Smooth muscle cell (in vitro differentiated cells): ENCODE results near the gene CGGBP1. TPM values are rescaled to one million over a fixed set of nuclear protein-coding genes. Genes with fewer than 3 reads are reported as not detected.

Experiments used
- DNase-seq: peaks from one replicate; lab custom pipeline; 2025; ENCODE audit not compliant: unreplicated experiment; lab: John Stamatoyannopoulos, UW
- H2AFZ ChIP-seq: fragments of 200-600 bp; sonication (generic); 2 replicates; pipeline ENCODE4 v1.6.0; 2016; ENCODE audit warnings: antibody characterized with exemption, low read depth, mild to moderate bottlenecking
- H3F3A ChIP-seq: fragments of 200-600 bp; sonication (generic); 2 replicates; pipeline ENCODE4 v1.6.0; 2017; ENCODE audit warnings: antibody characterized with exemption, low read depth
- H3K27ac ChIP-seq: fragments of 200-600 bp; sonication (generic); 2 replicates; pipeline ENCODE4 v1.5.1; 2016; ENCODE audit warnings: low read depth, mild to moderate bottlenecking
- H3K27me3 ChIP-seq: fragments of 200-600 bp; sonication (generic); 2 replicates; pipeline ENCODE4 v1.6.1; 2016; ENCODE audit warnings: low read depth, mild to moderate bottlenecking
- H3K36me3 ChIP-seq: fragments of 200-600 bp; sonication (generic); 2 replicates; pipeline ENCODE4 v1.5.1; 2016; ENCODE audit warnings: low read depth
- H3K4me1 ChIP-seq: fragments of 200-600 bp; sonication (generic); 2 replicates; pipeline ENCODE4 v1.5.1; 2016; ENCODE audit warnings: low read depth
- H3K4me2 ChIP-seq: fragments of 200-600 bp; sonication (generic); 2 replicates; pipeline ENCODE4 v1.6.0; 2016; ENCODE audit warnings: mild to moderate bottlenecking
- H3K4me3 ChIP-seq: fragments of 200-600 bp; sonication (generic); 2 replicates; pipeline ENCODE4 v1.5.1; 2016; ENCODE audit warnings: mild to moderate bottlenecking
- H3K79me2 ChIP-seq: fragments of 200-600 bp; sonication (generic); 2 replicates; pipeline ENCODE4 v1.6.0; 2016; ENCODE audit warnings: low read depth, mild to moderate bottlenecking
- H3K9ac ChIP-seq: fragments of 200-600 bp; sonication (generic); 2 replicates; pipeline ENCODE4 v1.6.0; 2016; ENCODE audit warnings: low read depth
- H3K9me3 ChIP-seq: fragments of 200-600 bp; sonication (generic); replicated peaks from 2 replicates; pipeline ENCODE4 v1.5.1; 2016; ENCODE audit warnings: low read depth
- H4K20me1 ChIP-seq: fragments of 200-600 bp; sonication (generic); 2 replicates; pipeline ENCODE4 v1.6.0; 2016; ENCODE audit warnings: low read depth
- WGBS: methylation state at CpG from one replicate; pipeline ENCODE4 v1.1.7; 2016; ENCODE audit warnings: low lambda C conversion rate; 5-methylcytosine and 5-hydroxymethylcytosine counted together
- polyA plus RNA-seq: library from polyadenylated mRNA; unstranded; fragments of >200 nt; fragmentation: Nextera tagmentation; extraction: Ambion mirVana; gene quantifications from 2 replicates; pipeline ENCODE4 v1.2.1, GENCODE V29; 2016
- total RNA-seq: library from RNA; depleted of rRNA; stranded (reverse); fragments of >200 nt; gene quantifications from 2 replicates; pipeline ENCODE4 v1.2.3, GENCODE V29; 2014
- TF ChIP-seq, protein P1 (sequence below): fragments of 200-600 bp; sonication (generic); IDR thresholded peaks from 2 replicates; pipeline ENCODE4 v1.5.1; 2017; ENCODE audit warnings: borderline replicate concordance, mild to moderate bottlenecking, antibody characterized with exemption; ENCODE audit not compliant: insufficient read depth, poor library complexity, severe bottlenecking

CGGBP1 gene
- total and polyA plus RNA-seq, 2 experiments from 2014 or later, result 38.3 to 62.3 TPM

DNA sequence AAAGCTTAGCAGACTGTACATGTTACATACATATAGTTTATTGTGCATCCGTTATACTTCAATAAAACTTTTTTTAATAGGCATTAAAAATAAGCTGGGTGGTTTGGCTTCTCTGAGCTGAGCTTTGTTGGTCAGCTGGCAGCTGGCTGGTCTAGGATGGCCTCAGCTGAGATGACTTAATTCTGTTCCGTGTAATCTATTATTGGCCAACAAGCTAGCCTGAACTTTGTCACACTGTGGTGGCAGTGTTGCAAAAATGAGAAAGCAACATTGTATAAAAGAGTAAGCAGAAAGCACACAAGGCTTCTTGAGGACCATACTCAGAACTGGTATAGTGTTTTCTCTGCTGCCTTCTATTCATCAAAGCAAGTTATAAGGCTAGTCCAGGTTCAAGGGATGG lies 45.2 kb downstream of the CGGBP1 start:
- Histone ChIP-seq H3K4me1 (no peaks in the 10 kb centered on the region), H3K79me2 (no peaks in the 10 kb centered on the region), H4K20me1 (no peaks in the 10 kb centered on the region), H3F3A (no peaks in the 10 kb centered on the region), H3K27me3 (no peaks in the 10 kb centered on the region), H3K4me2 (no peak overlapping the region), H3K36me3 (no peaks in the 10 kb centered on the region), H3K4me3 (no peak overlapping the region), H3K9ac (no peak overlapping the region), H2AFZ (no peak overlapping the region), H3K9me3 (no peaks in the 10 kb centered on the region), H3K27ac (no peak overlapping the region)
- TF ChIP-seq, protein P1, sequence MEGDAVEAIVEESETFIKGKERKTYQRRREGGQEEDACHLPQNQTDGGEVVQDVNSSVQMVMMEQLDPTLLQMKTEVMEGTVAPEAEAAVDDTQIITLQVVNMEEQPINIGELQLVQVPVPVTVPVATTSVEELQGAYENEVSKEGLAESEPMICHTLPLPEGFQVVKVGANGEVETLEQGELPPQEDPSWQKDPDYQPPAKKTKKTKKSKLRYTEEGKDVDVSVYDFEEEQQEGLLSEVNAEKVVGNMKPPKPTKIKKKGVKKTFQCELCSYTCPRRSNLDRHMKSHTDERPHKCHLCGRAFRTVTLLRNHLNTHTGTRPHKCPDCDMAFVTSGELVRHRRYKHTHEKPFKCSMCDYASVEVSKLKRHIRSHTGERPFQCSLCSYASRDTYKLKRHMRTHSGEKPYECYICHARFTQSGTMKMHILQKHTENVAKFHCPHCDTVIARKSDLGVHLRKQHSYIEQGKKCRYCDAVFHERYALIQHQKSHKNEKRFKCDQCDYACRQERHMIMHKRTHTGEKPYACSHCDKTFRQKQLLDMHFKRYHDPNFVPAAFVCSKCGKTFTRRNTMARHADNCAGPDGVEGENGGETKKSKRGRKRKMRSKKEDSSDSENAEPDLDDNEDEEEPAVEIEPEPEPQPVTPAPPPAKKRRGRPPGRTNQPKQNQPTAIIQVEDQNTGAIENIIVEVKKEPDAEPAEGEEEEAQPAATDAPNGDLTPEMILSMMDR, result no peak
- no peak for DNase-seq
- 50% methylated on average over 2 of the region's 2 CpGs for WGBS

DNA sequence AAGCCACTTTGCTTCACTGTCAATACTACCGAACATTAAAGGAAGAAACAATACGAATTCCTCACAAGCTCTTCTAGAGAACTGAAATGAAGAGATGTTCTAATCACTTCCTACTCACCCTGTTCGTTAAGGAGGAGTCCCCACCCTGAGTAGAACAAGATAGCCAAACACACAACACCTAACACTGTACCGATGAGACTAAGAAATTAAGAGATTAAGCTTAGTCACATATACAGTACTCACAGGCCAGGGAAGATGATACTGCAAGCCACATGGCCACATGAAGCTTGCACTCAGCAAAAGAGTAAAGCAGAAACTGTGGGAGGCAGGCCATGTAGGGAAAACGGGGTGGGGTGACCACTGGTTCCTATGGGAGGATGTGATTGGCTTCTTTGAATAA lies 48.0 kb downstream of the CGGBP1 start:
- H3K27me3 ChIP-seq, result no peaks in the 10 kb centered on the region
- no peaks in the 10 kb centered on the region for H3K79me2 ChIP-seq
- H3K4me3 ChIP-seq, result no peak overlapping the region
- H3K9me3 ChIP-seq, result no peaks in the 10 kb centered on the region
- no peak overlapping the region for H3K27ac ChIP-seq
- TF ChIP-seq, protein P1, result no peak
- H4K20me1 ChIP-seq, result no peaks in the 10 kb centered on the region
- no peaks in the 10 kb centered on the region for H3K36me3 ChIP-seq
- H3K9ac ChIP-seq, result no peak overlapping the region
- WGBS, result 87% methylated on average over 5 of the region's 5 CpGs
- no peak overlapping the region for H2AFZ ChIP-seq
- no peaks in the 10 kb centered on the region for H3F3A ChIP-seq
- DNase-seq, result no peak
- H3K4me1 ChIP-seq, result no peaks in the 10 kb centered on the region
- H3K4me2 ChIP-seq, result no peak overlapping the region

DNA sequence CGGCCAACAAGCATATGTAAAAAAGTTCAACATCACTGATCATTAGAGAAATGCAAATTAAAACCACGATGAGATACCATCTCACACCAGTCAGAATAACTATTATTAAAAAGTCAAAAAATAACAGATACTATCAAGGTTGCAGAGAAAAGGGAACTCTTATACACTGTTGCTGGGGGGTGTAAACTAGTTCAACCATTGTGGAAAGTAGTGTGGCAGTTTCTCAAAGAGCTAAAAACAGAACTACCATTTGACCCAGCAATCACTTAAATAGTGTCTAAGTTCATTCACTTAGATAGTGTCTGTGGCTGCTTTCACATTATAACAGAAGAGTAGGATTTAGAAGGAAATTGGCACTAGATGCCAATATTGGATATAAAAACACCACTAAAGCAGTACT lies 49.7 kb downstream of the CGGBP1 start:
- Histone ChIP-seq H3K9ac (no peak overlapping the region), H2AFZ (no peak overlapping the region), H3K9me3 (no peaks in the 10 kb centered on the region), H3K79me2 (no peaks in the 10 kb centered on the region), H3K27ac (no peak overlapping the region), H3K27me3 (no peaks in the 10 kb centered on the region), H3K4me3 (no peak overlapping the region), H3K4me2 (no peak overlapping the region), H4K20me1 (no peaks in the 10 kb centered on the region), H3K36me3 (no peaks in the 10 kb centered on the region), H3F3A (no peaks in the 10 kb centered on the region), H3K4me1 (no peaks in the 10 kb centered on the region)
- no peak for DNase-seq
- TF ChIP-seq, protein P1, result no peak
- WGBS, result 87% methylated on average over 2 of the region's 2 CpGs

DNA sequence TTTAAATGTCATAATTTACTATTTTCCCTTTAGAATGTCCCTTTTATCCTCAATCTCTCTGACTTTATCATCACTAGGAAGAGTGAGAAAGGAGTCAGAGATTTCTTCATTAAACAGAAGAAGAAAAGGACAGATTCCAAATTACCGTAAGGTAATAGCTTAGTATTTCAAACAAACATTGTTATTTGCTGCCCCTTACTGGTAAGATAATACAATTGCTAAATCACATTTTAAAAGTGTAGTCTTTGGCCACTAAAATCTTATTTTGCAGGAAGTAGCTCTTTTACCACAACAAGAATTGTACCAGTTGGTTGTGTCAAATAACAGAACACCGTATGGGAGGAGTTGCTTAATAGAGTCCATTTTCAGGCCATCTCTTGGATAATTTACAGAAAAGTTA lies 53.7 kb downstream of the CGGBP1 start:
- TF ChIP-seq, protein P1, result peak; percentile 41
- no peak overlapping the region for H3K27ac ChIP-seq
- no peaks in the 10 kb centered on the region for H4K20me1 ChIP-seq
- no peaks in the 10 kb centered on the region for H3K9me3 ChIP-seq
- no peak overlapping the region for H3K4me2 ChIP-seq
- no peaks in the 10 kb centered on the region for H3K36me3 ChIP-seq
- no peak overlapping the region for H3K4me3 ChIP-seq
- DNase-seq, result no peak
- no peaks in the 10 kb centered on the region for H3K79me2 ChIP-seq
- H3F3A ChIP-seq, result no peaks in the 10 kb centered on the region
- no peaks in the 10 kb centered on the region for H3K4me1 ChIP-seq
- no peak overlapping the region for H2AFZ ChIP-seq
- H3K27me3 ChIP-seq, result no peaks in the 10 kb centered on the region
- H3K9ac ChIP-seq, result no peak overlapping the region
- 53% methylated on average over 2 of the region's 2 CpGs for WGBS
